NB4 (cell line): ENCODE data around the gene KLHL6.

ENCODE experiments used
- DNase-seq: peaks from one replicate; pipeline ENCODE4 v3.0.0; 2010; ENCODE audit warnings: low read depth
- H3K4me3 ChIP-seq: one replicate; pipeline ENCODE4 v1.5.1; 2011; ENCODE audit warnings: mild to moderate bottlenecking, low read depth, low read length, moderate library complexity
- CTCF ChIP-seq: IDR thresholded peaks from one replicate; pipeline ENCODE4 v1.5.1; 2012; ENCODE audit warnings: low read depth, low read length
- MYC ChIP-seq: IDR thresholded peaks from 2 replicates; pipeline ENCODE4 v1.6.1; 2011; ENCODE audit warnings: low read depth, low read length
- POLR2A ChIP-seq: IDR thresholded peaks from 2 replicates; pipeline ENCODE4 v1.6.1; 2011; ENCODE audit warnings: mild to moderate bottlenecking; ENCODE audit not compliant: insufficient read length; ENCODE audit errors: extremely low read depth
- TF ChIP-seq, protein P1 (sequence below): IDR thresholded peaks from 2 replicates; pipeline ENCODE4 v1.6.1; 2011; ENCODE audit warnings: low read depth, low read length

Gene KLHL6

GRCh38 chr3:183560607-183561006 lies 5.1 kb upstream of the KLHL6 start:
- peak; percentile 44 for DNase-seq
- no peak overlapping the region for H3K4me3 ChIP-seq
- TF ChIP-seq MYC = peak; percentile 37; the same call in 1 of the 2 replicates
- TF ChIP-seq, protein P1, sequence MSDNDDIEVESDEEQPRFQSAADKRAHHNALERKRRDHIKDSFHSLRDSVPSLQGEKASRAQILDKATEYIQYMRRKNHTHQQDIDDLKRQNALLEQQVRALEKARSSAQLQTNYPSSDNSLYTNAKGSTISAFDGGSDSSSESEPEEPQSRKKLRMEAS = no peak

DNA sequence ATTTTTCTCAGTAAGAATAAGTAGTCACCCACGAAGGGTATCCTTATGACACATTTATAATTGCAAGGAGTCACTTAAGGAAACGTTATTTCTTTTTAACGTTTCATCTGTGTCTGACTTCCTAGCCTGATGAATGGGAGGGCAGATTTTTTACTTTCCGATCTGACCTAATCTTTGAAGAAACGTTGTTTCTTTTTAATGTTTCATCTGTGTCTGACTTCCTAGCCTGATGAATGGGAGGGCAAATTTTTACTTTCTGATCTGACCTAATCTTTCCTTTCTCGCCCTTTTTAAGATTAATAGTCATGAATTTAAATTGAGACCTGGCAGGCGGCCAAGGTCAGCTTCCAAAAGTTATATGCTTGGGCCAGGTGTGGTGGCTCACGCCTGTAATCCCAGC lies 3.0 kb upstream of the KLHL6 start:
- no peak overlapping the region for H3K4me3 ChIP-seq
- DNase-seq = no peak
- TF ChIP-seq POLR2A = no peak

DNA sequence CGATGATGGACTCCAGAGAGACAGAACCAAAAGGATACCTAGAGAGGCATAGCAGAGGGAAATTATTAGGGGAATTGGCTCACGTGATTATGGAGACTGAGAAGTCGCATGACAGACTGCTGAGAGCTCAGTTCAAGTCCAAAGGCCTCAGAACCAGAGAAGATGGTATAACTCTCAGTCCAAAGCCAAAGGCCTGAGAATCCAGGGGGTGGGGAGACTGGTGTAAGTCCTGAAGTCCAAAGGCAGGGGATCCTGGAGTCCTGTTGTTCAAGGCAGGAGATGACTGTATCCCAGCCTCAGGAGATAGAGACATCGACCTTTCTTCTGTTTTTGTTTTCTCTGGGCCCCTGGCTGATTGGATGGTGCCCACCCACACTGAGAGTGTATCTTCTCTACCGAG lies 1.2 kb upstream of the KLHL6 start:
- TF ChIP-seq CTCF (no peak), POLR2A (no peak), MYC (no peak)
- TF ChIP-seq, protein P1 = no peak
- DNase-seq = no peak
- no peak overlapping the region for H3K4me3 ChIP-seq

GRCh38 chr3:183554377-183554776 lies 1.1 kb downstream of the KLHL6 start:
- peak; percentile 25 for DNase-seq
- H3K4me3 ChIP-seq = peak overlapping the region; percentile 19

GRCh38 chr3:183553334-183554026 lies 2.0 kb downstream of the KLHL6 start:
- H3K4me3 ChIP-seq = peak overlapping the region; percentile 19
- no peak for TF ChIP-seq MYC
- TF ChIP-seq POLR2A = no peak
- TF ChIP-seq CTCF = no peak
- TF ChIP-seq, protein P1 = no peak
- DNase-seq = no peak

More at GRCh38 chr3:183554377-183554776, 1.1 kb downstream of the KLHL6 start:
- no peak for TF ChIP-seq POLR2A
- no peak for TF ChIP-seq MYC
- TF ChIP-seq, protein P1 = no peak
- TF ChIP-seq CTCF = no peak

GRCh38 chr3:183551930-183552329 lies 3.6 kb downstream of the KLHL6 start:
- no peak for TF ChIP-seq POLR2A
- TF ChIP-seq, protein P1 = no peak
- no peak for TF ChIP-seq CTCF
- no peak for TF ChIP-seq MYC
- DNase-seq = no peak
- no peak overlapping the region for H3K4me3 ChIP-seq
